Measurements from ENCODE around the gene STK24. TPM values are rescaled to one million over a fixed set of nuclear protein-coding genes. Genes with fewer than 3 reads are reported as not detected.
A peak's percentile ranks its signal among the peaks of the same experiment; 100 is the strongest.

STK24 gene
- total and polyA plus RNA-seq, 2 of the 4 experiments (the other 2 are of a cell fraction), result 29.2 to 43.4 TPM

GRCh38 chr13:98450539-98451111 lies 126.3 kb downstream of the STK24 start:
- Histone ChIP-seq H3K27ac (ENCODE audit: insufficient read depth, low read length) (peak overlapping the region; percentile 8; the same call in 1 of the 2 replicates), H2BK15ac (ENCODE audit: low read depth, low read length) (no peak overlapping the region), H2BK20ac (ENCODE audit: low read depth, low read length) (no peak overlapping the region), H3K56ac (ENCODE audit: extremely low read depth, insufficient read depth, low read length) (no peak overlapping the region), H3K4ac (ENCODE audit: low read depth, low read length) (peak overlapping the region; percentile 27; the same call in 1 of the 2 replicates), H3K4me2 (ENCODE audit: low read depth, low read length) (no peak overlapping the region), H4K20me1 (ENCODE audit: insufficient read depth, low read length) (peaks cover 34% of the 10 kb centered on the region), H3K9ac (ENCODE audit: low read depth, low read length) (no peak overlapping the region), H4K8ac (ENCODE audit: low read depth in 2 of 2, low read length in 2 of 2) (no peak overlapping the region), H2AK9ac (replicated peaks; ENCODE audit: low read depth, low read length, poor library complexity) (peak overlapping the region; percentile 49), H4K5ac (ENCODE audit: low read depth, low read length) (no peak overlapping the region), H3K9me1 (ENCODE audit: insufficient read depth, low read length) (peaks cover 15% of the 10 kb centered on the region), H3K23ac (ENCODE audit: low read depth, low read length) (0 out of 2 replicates have a peak overlapping the region, but pooled peaks have one; percentile 36), H2BK120ac (ENCODE audit: low read depth, low read length) (no peak overlapping the region), H3K36me3 (ENCODE audit: control insufficient read depth, insufficient read depth, low read length) (peaks cover 51% of the 10 kb centered on the region), H2BK5ac (ENCODE audit: low read depth, low read length, poor library complexity, severe bottlenecking) (peak overlapping the region; percentile 3), H3K14ac (replicated peaks; ENCODE audit: low read depth, low read length) (no peak overlapping the region), H3K4me3 (ENCODE audit: insufficient read depth, low read depth, low read length) (no peak overlapping the region), H3K18ac (ENCODE audit: low read depth, low read length) (no peak overlapping the region), H4K91ac (ENCODE audit: insufficient read depth, low read depth, low read length) (no peak overlapping the region), H2AFZ (replicated peaks; ENCODE audit: low read length, poor library complexity) (no peak overlapping the region), H3K79me1 (ENCODE audit: low read depth in 1 of 2, low read length in 2 of 2) (peaks cover 12 to 64% of the 10 kb centered on the region in 2 experiments; a peak in 3 of 4 replicates), H3K27me3 (ENCODE audit: control insufficient read depth, insufficient read depth, low read length) (no peaks in the 10 kb centered on the region), H3K9me3 (ENCODE audit: control insufficient read depth, insufficient read depth, low read length) (no peaks in the 10 kb centered on the region), H2AK5ac (ENCODE audit: low read depth, low read length) (no peak overlapping the region), H3K4me1 (ENCODE audit: control insufficient read depth, insufficient read depth, low read length) (peaks cover 14% of the 10 kb centered on the region)
- BruUV-seq (replicated peaks), result no TSS peak
- 40% methylated on average over 1 of the region's 14 CpGs; no CpG with 5 or more reads in 1 of the 2 experiments for WGBS, 2 experiments (ENCODE audit: extremely low coverage in 2 of 2, insufficient read length in 1 of 2)
- in situ Hi-C loops (cut with MboI; ENCODE audit: low sequenced_read_pairs), result loop anchor here (10.0 kb wide), 1 partner anchor 384 kb away; no protein-coding TSS in a partner anchor
- dilution Hi-C loops (cut with HindIII; ENCODE audit: low sequenced_read_pairs, unreplicated experiment), result loop anchor here (25.0 kb wide), 1 partner anchor 212 kb away; no protein-coding TSS in a partner anchor
- CTCF ChIA-PET, result interaction anchor here (1.4 kb wide), 1 partner anchor 203 kb away, joined by 5 read pairs; no protein-coding TSS in a partner anchor
- DNase-seq (no peak), ATAC-seq (ENCODE audit: low read depth) (no peak)
- POLR2A ChIA-PET (ENCODE audit: unreplicated experiment), result no interaction called here
- TF ChIP-seq FOS (IDR thresholded peaks at IDR 0.05; ENCODE audit: low read depth, low read length) (no peak), POLR2A (IDR thresholded peaks at IDR 0.05; ENCODE audit: low read depth, low read length) (no peak), CTCF (conservative IDR thresholded peaks at IDR 0.05; ENCODE audit: low read depth, low read length) (no peak)
- TF ChIP-seq, protein P1, sequence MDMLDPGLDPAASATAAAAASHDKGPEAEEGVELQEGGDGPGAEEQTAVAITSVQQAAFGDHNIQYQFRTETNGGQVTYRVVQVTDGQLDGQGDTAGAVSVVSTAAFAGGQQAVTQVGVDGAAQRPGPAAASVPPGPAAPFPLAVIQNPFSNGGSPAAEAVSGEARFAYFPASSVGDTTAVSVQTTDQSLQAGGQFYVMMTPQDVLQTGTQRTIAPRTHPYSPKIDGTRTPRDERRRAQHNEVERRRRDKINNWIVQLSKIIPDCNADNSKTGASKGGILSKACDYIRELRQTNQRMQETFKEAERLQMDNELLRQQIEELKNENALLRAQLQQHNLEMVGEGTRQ (IDR thresholded peaks at IDR 0.05; ENCODE audit: low read depth, low read length), result no peak
- intact Hi-C loops (cut with micrococcal nuclease), result no loop called here
